H1 (cell line): ENCODE results near the gene NELL1. TPM values are rescaled to one million over a fixed set of nuclear protein-coding genes. Genes with fewer than 3 reads are reported as not detected.

Experiments used
- CTCF ChIA-PET: fragments of 300-600 bp; sonication (Branson Sonifier 250); formaldehyde crosslinking; loops from one replicate; lab custom pipeline; 2021; ENCODE audit not compliant: partially characterized antibody; lab: Charles Lee
- POLR2A ChIA-PET: fragments of 300-600 bp; sonication (Branson Sonifier 250); formaldehyde crosslinking; loops from one replicate; lab custom pipeline; 2021; ENCODE audit warnings: inconsistent platforms; ENCODE audit not compliant: partially characterized antibody; lab: Charles Lee
- DNase-seq, 2 experiments: peaks; one replicate each; pipeline versions ENCODE4 v3.0.0 to v3.0.0-alpha.2; 2010 to 2022; ENCODE audit warnings: low spot score in 2 of 2, low read depth in 1 of 2, mixed read lengths in 1 of 2
- FAIRE-seq: peaks from 2 replicates; lab custom pipeline; 2011; peaks lifted over from hg19 to GRCh38; lab: Jason Lieb, UNC
- H2AFZ ChIP-seq: 2 replicates; pipeline ENCODE4 v1.8.1; 2012; ENCODE audit warnings: low read length, inconsistent platforms
- H2AK5ac ChIP-seq: 2 replicates; pipeline ENCODE4 v1.6.1; 2013; ENCODE audit warnings: low read depth, low read length
- H2BK120ac ChIP-seq: replicated peaks from 2 replicates; pipeline ENCODE3; 2013; ENCODE audit warnings: low read depth, low read length, inconsistent platforms
- H2BK12ac ChIP-seq: 2 replicates; pipeline ENCODE4 v1.6.1; 2013; ENCODE audit warnings: low read depth, low read length
- H2BK15ac ChIP-seq: 2 replicates; pipeline ENCODE4 v1.6.1; 2013; ENCODE audit warnings: low read length
- H2BK20ac ChIP-seq: 2 replicates; pipeline ENCODE4 v1.6.1; 2013; ENCODE audit warnings: low read length
- H2BK5ac ChIP-seq: 2 replicates; pipeline ENCODE4 v1.6.1; 2013; ENCODE audit warnings: low read depth, low read length
- H3K14ac ChIP-seq: 2 replicates; pipeline ENCODE4 v1.6.1; 2013; ENCODE audit warnings: inconsistent platforms; ENCODE audit not compliant: insufficient read length
- H3K18ac ChIP-seq: 2 replicates; pipeline ENCODE4 v1.6.1; 2013; ENCODE audit warnings: low read length; ENCODE audit errors: extremely low read depth
- H3K23ac ChIP-seq: 2 replicates; pipeline ENCODE4 v1.6.1; 2013; ENCODE audit warnings: inconsistent platforms; ENCODE audit not compliant: insufficient read length
- H3K23me2 ChIP-seq: 2 replicates; pipeline ENCODE4 v1.6.1; 2013; ENCODE audit warnings: low read depth, low read length
- H3K27ac ChIP-seq: 2 replicates; pipeline ENCODE4 v1.6.1; 2011; ENCODE audit warnings: low read depth, low read length, inconsistent platforms
- H3K27me3 ChIP-seq, 4 experiments: replicated peaks in 1 of 4; 1 replicate in 1 of 4; 2 replicates in 3 of 4; pipeline versions ENCODE4 v1.6.1 to v1.8.1; 2011 to 2013; ENCODE audit warnings: low read length in 3 of 4, mild to moderate bottlenecking in 3 of 4, inconsistent platforms in 2 of 4, mixed read lengths in 2 of 4, moderate library complexity in 1 of 4; ENCODE audit not compliant: control insufficient read depth in 3 of 4, insufficient read depth in 3 of 4; ENCODE audit errors: extremely low read depth in 1 of 4
- H3K36me3 ChIP-seq, 4 experiments: 2 replicates each; pipeline versions ENCODE4 v1.6.1 to v1.8.1; 2011 to 2013; ENCODE audit warnings: mild to moderate bottlenecking in 4 of 4, low read length in 3 of 4, moderate library complexity in 2 of 4, control low read depth in 1 of 4, inconsistent platforms in 1 of 4; ENCODE audit not compliant: insufficient read depth in 4 of 4, control insufficient read depth in 2 of 4
- H3K4ac ChIP-seq: replicated peaks from 2 replicates; pipeline ENCODE3; 2013; ENCODE audit warnings: low read length, low read depth, mixed read lengths, inconsistent platforms; ENCODE audit not compliant: insufficient read length
- H3K4me1 ChIP-seq, 4 experiments: replicated peaks in 1 of 4; 1 replicate in 1 of 4; 2 replicates in 3 of 4; pipeline versions ENCODE4 v1.6.1 to v1.8.1; 2011 to 2013; ENCODE audit warnings: low read length in 3 of 4, inconsistent platforms in 2 of 4, mixed read lengths in 1 of 4; ENCODE audit not compliant: insufficient read depth in 4 of 4, control insufficient read depth in 3 of 4
- H3K4me2 ChIP-seq, 2 experiments: 2 replicates each; pipeline versions ENCODE4 v1.6.1 to v1.8.1; 2011 to 2013; ENCODE audit warnings: low read depth in 2 of 2, low read length in 2 of 2, control low read depth in 1 of 2, inconsistent platforms in 1 of 2, mild to moderate bottlenecking in 1 of 2; ENCODE audit not compliant: insufficient read depth in 1 of 2
- H3K4me3 ChIP-seq, 4 experiments: fragments of 200-600, 300-600 bp in 1 of 4; sonication (generic), shearing (Covaris generic), sonication (Bioruptor Twin) in 1 of 4; 2 replicates each; pipeline versions ENCODE4 v1.5.1 to v1.8.1; 2011 to 2016; ENCODE audit warnings: low read length in 4 of 4, low read depth in 3 of 4, control low read depth in 2 of 4, inconsistent platforms in 2 of 4, mild to moderate bottlenecking in 2 of 4, mixed read lengths in 1 of 4, moderate library complexity in 1 of 4; ENCODE audit not compliant: insufficient read depth in 2 of 4; ENCODE audit errors: extremely low read depth in 1 of 4
- H3K56ac ChIP-seq: replicated peaks from 2 replicates; pipeline ENCODE3; 2013; ENCODE audit warnings: low read depth, mild to moderate bottlenecking, mixed read lengths, low read length, inconsistent platforms; ENCODE audit not compliant: insufficient read length
- H3K79me1 ChIP-seq: 2 replicates; pipeline ENCODE4 v1.6.1; 2013; ENCODE audit warnings: low read depth, low read length, control low read depth
- H3K79me2 ChIP-seq, 2 experiments: 2 replicates each; pipeline versions ENCODE4 v1.6.1 to v1.8.1; 2012 to 2013; ENCODE audit warnings: low read length in 2 of 2, mild to moderate bottlenecking in 2 of 2, inconsistent platforms in 1 of 2; ENCODE audit not compliant: insufficient read depth in 2 of 2, control insufficient read depth in 1 of 2
- H3K9ac ChIP-seq, 4 experiments: replicated peaks in 1 of 4; 1 replicate in 1 of 4; 2 replicates in 3 of 4; pipeline versions ENCODE4 v1.6.1 to v1.8.1; 2011 to 2013; ENCODE audit warnings: low read depth in 3 of 4, low read length in 3 of 4, control low read depth in 2 of 4, mild to moderate bottlenecking in 2 of 4, moderate library complexity in 2 of 4, inconsistent platforms in 1 of 4; ENCODE audit errors: extremely low read depth in 1 of 4
- H3K9me3 ChIP-seq, 2 experiments: 2 replicates each; pipeline versions ENCODE4 v1.6.1 to v1.8.1; 2012 to 2013; ENCODE audit warnings: mild to moderate bottlenecking in 2 of 2, moderate library complexity in 2 of 2, control low read depth in 1 of 2, inconsistent platforms in 1 of 2, low read depth in 1 of 2, low read length in 1 of 2, mixed read lengths in 1 of 2; ENCODE audit not compliant: insufficient read depth in 2 of 2
- H4K20me1 ChIP-seq, 2 experiments: replicated peaks in 1 of 2; 2 replicates each; pipeline versions ENCODE3 to v1.8.1; 2011 to 2013; ENCODE audit warnings: inconsistent platforms in 2 of 2, low read length in 2 of 2, mild to moderate bottlenecking in 1 of 2; ENCODE audit not compliant: insufficient read depth in 2 of 2, control insufficient read depth in 1 of 2
- H4K5ac ChIP-seq: 2 replicates; pipeline ENCODE4 v1.6.1; 2013; ENCODE audit warnings: low read length, low read depth, mixed read lengths, inconsistent platforms; ENCODE audit not compliant: insufficient read length
- H4K8ac ChIP-seq: 2 replicates; pipeline ENCODE4 v1.8.0; 2013; ENCODE audit warnings: mild to moderate bottlenecking, moderate library complexity, low read length, inconsistent platforms; ENCODE audit not compliant: insufficient read depth; ENCODE audit errors: extremely low read depth
- H4K91ac ChIP-seq: replicated peaks from 2 replicates; pipeline ENCODE3; 2013; ENCODE audit warnings: low read length, mixed read lengths, inconsistent platforms; ENCODE audit not compliant: insufficient read length
- CTCF ChIP-seq, 3 experiments: IDR thresholded peaks; 1 replicate in 2 of 3; 2 replicates in 1 of 3; pipeline versions ENCODE4 v1.5.1 to v1.6.1; 2011; ENCODE audit warnings: low read length in 3 of 3, mild to moderate bottlenecking in 3 of 3, inconsistent platforms in 2 of 3, low read depth in 1 of 3, moderate library complexity in 1 of 3; ENCODE audit not compliant: insufficient read depth in 1 of 3; ENCODE audit errors: control extremely low read depth in 1 of 3
- RAD21 ChIP-seq, 2 experiments: IDR thresholded peaks in 1 of 2; conservative IDR thresholded peaks in 1 of 2; 2 replicates each; pipeline ENCODE4 v1.6.1; 2011; ENCODE audit warnings: low read depth in 2 of 2, low read length in 2 of 2, improper control_type of control experiment in 1 of 2, inconsistent platforms in 1 of 2, mild to moderate bottlenecking in 1 of 2, moderate library complexity in 1 of 2
- WGBS, 2 experiments: shearing (Covaris generic) in 1 of 2; methylation state at CpG; one replicate each; pipeline versions ENCODE4 v1.1.6 to v1.1.7; 2013 to 2015; ENCODE audit warnings: low lambda C conversion rate in 2 of 2, mixed read lengths in 2 of 2, inconsistent platforms in 1 of 2, low coverage in 1 of 2, missing lambda C conversion rate in 1 of 2; ENCODE audit not compliant: insufficient replicate concordance in 2 of 2, insufficient coverage in 1 of 2, insufficient read length in 1 of 2; ENCODE audit errors: extremely low coverage in 1 of 2, missing lambda C conversion rate in 1 of 2; 5-methylcytosine and 5-hydroxymethylcytosine counted together
- polyA plus RNA-seq, 7 experiments: library from polyadenylated mRNA; depleted of rRNA in 3 of 7; stranded (reverse) in 5 of 7; unstranded in 2 of 7; fragments of >200 nt in 5 of 7; fragments of 200-250 nt in 2 of 7; gene quantifications; 1 replicate in 5 of 7; 2 replicates in 1 of 7; 4 replicates in 1 of 7; pipeline versions ENCODE4 v1.2.1 to v1.2.3, GENCODE V29; 2011 to 2013; ENCODE audit warnings: missing spikeins in 2 of 7, mixed read lengths in 2 of 7
- total RNA-seq: library from RNA; stranded (reverse); fragmentation: NEBNext Ultra II Directional; extraction: Animal tissue kit (Norgen Biotek cat#: 25700); gene quantifications from 2 replicates; pipeline ENCODE4 v1.2.1, GENCODE V29; 2021
- TF ChIP-seq, protein P1 (sequence below): IDR thresholded peaks from 2 replicates; pipeline ENCODE4 v1.6.1; 2011; ENCODE audit warnings: low read length, improper control_type of control experiment

The NELL1 gene
- total and polyA plus RNA-seq, 2 of the 8 experiments (the other 6 are each of a cell fraction or from before 2014, with no cell fraction given), result 0.21 TPM; not detected in 1

DNA sequence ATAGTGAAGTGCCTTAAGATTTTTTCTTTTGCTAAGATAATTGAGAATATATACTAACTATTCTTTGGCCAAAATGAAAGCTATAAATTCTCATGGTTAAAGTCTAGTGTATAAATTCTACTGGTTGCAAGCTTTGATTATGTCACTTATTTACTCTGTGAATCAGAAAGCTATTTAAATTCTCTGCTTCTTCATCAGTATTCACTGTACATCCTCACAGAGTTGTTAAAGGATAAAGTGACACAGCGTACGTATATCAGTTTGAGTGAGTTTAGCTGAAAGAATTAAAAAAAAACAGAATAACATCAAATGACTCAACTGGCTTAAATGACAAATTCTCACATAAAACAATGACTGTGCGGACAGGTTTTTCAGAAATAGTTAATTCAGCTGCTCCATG, 453.1 kb downstream of the NELL1 start:
- Histone ChIP-seq H4K91ac (no peak overlapping the region), H3K56ac (no peak overlapping the region), H2BK5ac (no peak overlapping the region), H3K4me1 (no peaks in the 10 kb centered on the region), H2BK120ac (no peak overlapping the region), H3K9me3 (no peaks in the 10 kb centered on the region), H3K79me2 (no peaks in the 10 kb centered on the region), H3K23ac (no peak overlapping the region), H3K14ac (no peak overlapping the region), H4K20me1 (no peaks in the 10 kb centered on the region), H3K4ac (no peak overlapping the region), H3K4me2 (no peak overlapping the region), H2AK5ac (no peak overlapping the region), H3K27me3 (no peaks in the 10 kb centered on the region), H3K27ac (no peak overlapping the region), H2BK15ac (no peak overlapping the region), H3K18ac (no peak overlapping the region), H2AFZ (no peak overlapping the region), H3K9ac (no peak overlapping the region), H3K4me3 (no peak overlapping the region), H3K23me2 (no peaks in the 10 kb centered on the region; the same call in 1 of the 2 replicates), H4K8ac (no peak overlapping the region), H2BK12ac (no peak overlapping the region), H3K79me1 (no peaks in the 10 kb centered on the region), H2BK20ac (no peak overlapping the region), H4K5ac (no peak overlapping the region), H3K36me3 (no peaks in the 10 kb centered on the region)
- WGBS, 2 experiments, result 93% methylated on average over 3 of the region's 3 CpGs; no CpG with 5 or more reads in 1 of the 2 experiments
- FAIRE-seq (no peak), DNase-seq (no peak)
- CTCF ChIA-PET, result interaction anchor here (1.0 to 1.3 kb wide), 3 partner anchors 17 to 345 kb away, joined by 3 to 4 read pairs (median 3); no protein-coding TSS in a partner anchor
- POLR2A ChIA-PET, result no interaction called here
- TF ChIP-seq CTCF (IDR thresholded peaks at IDR 0.05; ENCODE audit: control extremely low read depth in 1 of 3, insufficient read depth in 1 of 3, low read depth in 1 of 3, low read length in 3 of 3) (no peak), RAD21 (IDR thresholded peaks at IDR 0.05 in 1 of 2, conservative IDR thresholded peaks at IDR 0.05 in 1 of 2; ENCODE audit: low read depth in 2 of 2, low read length in 2 of 2) (no peak)
- TF ChIP-seq, protein P1, sequence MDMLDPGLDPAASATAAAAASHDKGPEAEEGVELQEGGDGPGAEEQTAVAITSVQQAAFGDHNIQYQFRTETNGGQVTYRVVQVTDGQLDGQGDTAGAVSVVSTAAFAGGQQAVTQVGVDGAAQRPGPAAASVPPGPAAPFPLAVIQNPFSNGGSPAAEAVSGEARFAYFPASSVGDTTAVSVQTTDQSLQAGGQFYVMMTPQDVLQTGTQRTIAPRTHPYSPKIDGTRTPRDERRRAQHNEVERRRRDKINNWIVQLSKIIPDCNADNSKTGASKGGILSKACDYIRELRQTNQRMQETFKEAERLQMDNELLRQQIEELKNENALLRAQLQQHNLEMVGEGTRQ, result no peak
